Smooth muscle cell of the brain vasculature (primary cell): ENCODE results near the gene TULP4.
A peak's percentile ranks its signal among the peaks of the same experiment; 100 is the strongest.
"Not testable (repeated sequence)": the region's sequence is repeated elsewhere in the genome, so short reads cannot be mapped to it uniquely, and the experiment has no call there.

Source experiments
- DNase-seq: peaks from one replicate; pipeline ENCODE4 v3.0.0-alpha.2; 2012; ENCODE audit warnings: low read depth, low spot score

The TULP4 gene

GRCh38 chr6:158295976-158296853, 16.1 kb upstream of the TULP4 start:
- DNase-seq, result not testable (repeated sequence)

- DNase-seq, result not testable (repeated sequence)
These were observed 15.4 kb upstream of the TULP4 start for GRCh38 chr6:158296854-158297324.

- not testable (repeated sequence) for DNase-seq
These were observed 14.6 kb upstream of the TULP4 start for GRCh38 chr6:158297657-158298056.

- DNase-seq, result not testable (repeated sequence)
These were observed 11.7 kb upstream of the TULP4 start for GRCh38 chr6:158300306-158301143.

- DNase-seq, result not testable (repeated sequence)
These were observed 10.7 kb upstream of the TULP4 start for GRCh38 chr6:158301561-158301960.

GRCh38 chr6:158302195-158302796, 10.0 kb upstream of the TULP4 start:
- not testable (repeated sequence) for DNase-seq

- DNase-seq, result no peak
These were observed 9.0 kb upstream of the TULP4 start for GRCh38 chr6:158303210-158303731.

- DNase-seq, result no peak
These were observed 8.0 kb upstream of the TULP4 start for GRCh38 chr6:158304254-158304653.

- DNase-seq, result no peak
These were observed 2.5 kb upstream of the TULP4 start for GRCh38 chr6:158309814-158310213.

- no peak for DNase-seq
These were observed 1.1 kb upstream of the TULP4 start for GRCh38 chr6:158311193-158311592.

- DNase-seq, result no peak
These were observed 639 bp upstream of the TULP4 start for GRCh38 chr6:158311626-158312025.

GRCh38 chr6:158312672-158313397, 570 bp downstream of the TULP4 start:
- no peak for DNase-seq

- DNase-seq, result no peak
These were observed 1.7 kb downstream of the TULP4 start for GRCh38 chr6:158313989-158314388.

- DNase-seq, result no peak
These were observed 2.5 kb downstream of the TULP4 start for GRCh38 chr6:158314737-158315136.

- DNase-seq, result no peak
These were observed 3.8 kb downstream of the TULP4 start for GRCh38 chr6:158316022-158316421.

GRCh38 chr6:158321960-158322359, 9.7 kb downstream of the TULP4 start:
- peak; percentile 18 for DNase-seq

GRCh38 chr6:158322400-158322723, 10.1 kb downstream of the TULP4 start:
- DNase-seq, result no peak

- no peak for DNase-seq
These were observed 10.7 kb downstream of the TULP4 start for GRCh38 chr6:158322724-158323560.

- no peak for DNase-seq
These were observed 11.3 kb downstream of the TULP4 start for GRCh38 chr6:158323561-158323958.

- DNase-seq, result no peak
These were observed 11.9 kb downstream of the TULP4 start for GRCh38 chr6:158324136-158324535.
